Measurements from ENCODE around the gene RFXANK. TPM values are rescaled to one million over a fixed set of nuclear protein-coding genes. Genes with fewer than 3 reads are reported as not detected.
A peak's percentile ranks its signal among the peaks of the same experiment; 100 is the strongest.

Gene RFXANK
- total RNA-seq, 2 experiments from 2014 or later, result 105 to 114 TPM

GRCh38 chr19:19160461-19161035 is 31.5 kb upstream of the RFXANK start:
- peaks cover 97% of the 10 kb centered on the region for H3K4me1 ChIP-seq (ENCODE audit: insufficient read depth, low read length, poor library complexity, severe bottlenecking)
- H3K79me2 ChIP-seq (ENCODE audit: insufficient read depth, low read depth, low read length), result peaks cover 80% of the 10 kb centered on the region
- ChIA-PET CTCF (ENCODE audit: unreplicated experiment) (no interaction called here), POLR2A (interaction anchor here (0.6 to 8.0 kb wide), 4 partner anchors 9 to 368 kb away, joined by 3 to 201 read pairs (median 3); partner anchors contain the start of genes MEF2B and YJEFN3)
- H3K27ac ChIP-seq (ENCODE audit: low read depth, low read length, poor library complexity, severe bottlenecking), result peak overlapping the region; percentile 98
- H4K20me1 ChIP-seq (ENCODE audit: insufficient read depth, low read length), result no peaks in the 10 kb centered on the region
- DNase-seq (ENCODE audit: low spot score), result peak; percentile 94
- no peak for TF ChIP-seq EZH2phosphoT487 (IDR thresholded peaks at IDR 0.05; ENCODE audit: borderline replicate concordance, low read depth, low read length)
- no peak overlapping the region for H2AFZ ChIP-seq (ENCODE audit: low read length)
- H3K9me3 ChIP-seq (ENCODE audit: low read length), result no peaks in the 10 kb centered on the region
- BruUV-seq (replicated peaks), result no TSS peak
- peaks cover 70% of the 10 kb centered on the region for H3K36me3 ChIP-seq (ENCODE audit: insufficient read depth, low read length)
- no peaks in the 10 kb centered on the region for H3K9me2 ChIP-seq (ENCODE audit: insufficient read depth, low read length)
- H3K4me2 ChIP-seq (ENCODE audit: low read length), result peak overlapping the region; percentile 100
- intact Hi-C loops (cut with micrococcal nuclease; ENCODE audit: unreplicated experiment), result loop anchor here (1.0 to 10.0 kb wide), 3 partner anchors 10 to 636 kb away; partner anchors contain the start of genes ATP13A1, ELL, MEF2B and ZNF101
- H3K4me3 ChIP-seq (ENCODE audit: low read depth, low read length, poor library complexity, severe bottlenecking), result peak overlapping the region; percentile 93

GRCh38 chr19:19162495-19162894 is 29.6 kb upstream of the RFXANK start:
- Histone ChIP-seq H3K36me3 (ENCODE audit: insufficient read depth, low read length) (peaks cover 71% of the 10 kb centered on the region), H3K4me2 (ENCODE audit: low read length) (peak overlapping the region; percentile 100), H3K9me3 (ENCODE audit: low read length) (no peaks in the 10 kb centered on the region), H3K27ac (ENCODE audit: low read depth, low read length, poor library complexity, severe bottlenecking) (peak overlapping the region; percentile 98), H3K4me1 (ENCODE audit: insufficient read depth, low read length, poor library complexity, severe bottlenecking) (peaks cover 96% of the 10 kb centered on the region), H2AFZ (ENCODE audit: low read length) (no peak overlapping the region), H3K4me3 (ENCODE audit: low read depth, low read length, poor library complexity, severe bottlenecking) (peak overlapping the region; percentile 93), H3K9me2 (ENCODE audit: insufficient read depth, low read length) (no peaks in the 10 kb centered on the region), H3K79me2 (ENCODE audit: insufficient read depth, low read depth, low read length) (peaks cover 83% of the 10 kb centered on the region), H4K20me1 (ENCODE audit: insufficient read depth, low read length) (0 out of 2 replicates have a peak, but pooled peaks cover 4% of the 10 kb centered on the region)
- intact Hi-C loops (cut with micrococcal nuclease; ENCODE audit: unreplicated experiment), result loop anchor here (10.0 kb wide), 2 partner anchors 502 to 638 kb away; partner anchors contain the start of genes ATP13A1, ELL and ZNF101
- TF ChIP-seq CTCF (conservative IDR thresholded peaks at IDR 0.05; ENCODE audit: low read length) (no peak), EZH2phosphoT487 (IDR thresholded peaks at IDR 0.05; ENCODE audit: borderline replicate concordance, low read depth, low read length) (no peak)
- CTCF ChIA-PET (ENCODE audit: unreplicated experiment), result no interaction called here
- POLR2A ChIA-PET, result interaction anchor here (1.7 kb wide), 1 partner anchor 14 kb away, joined by 4 read pairs; no protein-coding TSS in a partner anchor
- DNase-seq (ENCODE audit: low spot score), result no peak
- BruUV-seq (replicated peaks), result no TSS peak

- peak overlapping the region; percentile 98 for H3K27ac ChIP-seq (ENCODE audit: low read depth, low read length, poor library complexity, severe bottlenecking)
- DNase-seq (ENCODE audit: low spot score), result no peak
- peaks cover 72% of the 10 kb centered on the region for H3K4me1 ChIP-seq (ENCODE audit: insufficient read depth, low read length, poor library complexity, severe bottlenecking)
- H4K20me1 ChIP-seq (ENCODE audit: insufficient read depth, low read length), result peaks cover 12% of the 10 kb centered on the region; the same call in 1 of the 2 replicates
- H3K79me2 ChIP-seq (ENCODE audit: insufficient read depth, low read depth, low read length), result peaks cover 92% of the 10 kb centered on the region
- peak overlapping the region; percentile 93 for H3K4me3 ChIP-seq (ENCODE audit: low read depth, low read length, poor library complexity, severe bottlenecking)
- CTCF ChIA-PET (ENCODE audit: unreplicated experiment), result no interaction called here
- H3K9me3 ChIP-seq (ENCODE audit: low read length), result no peaks in the 10 kb centered on the region
- intact Hi-C loops (cut with micrococcal nuclease; ENCODE audit: unreplicated experiment), result loop anchor here (10.0 kb wide), 2 partner anchors 499 to 641 kb away; partner anchors contain the start of genes ATP13A1, ELL and ZNF101
- TF ChIP-seq EZH2phosphoT487 (IDR thresholded peaks at IDR 0.05; ENCODE audit: borderline replicate concordance, low read depth, low read length) (no peak), CTCF (conservative IDR thresholded peaks at IDR 0.05; ENCODE audit: low read length) (no peak)
- peak overlapping the region; percentile 100 for H3K4me2 ChIP-seq (ENCODE audit: low read length)
- H3K9me2 ChIP-seq (ENCODE audit: insufficient read depth, low read length), result no peaks in the 10 kb centered on the region
- POLR2A ChIA-PET, result interaction anchor here (1.3 kb wide), 1 partner anchor 10 kb away, joined by 4 read pairs; no protein-coding TSS in a partner anchor
- peaks cover 79% of the 10 kb centered on the region for H3K36me3 ChIP-seq (ENCODE audit: insufficient read depth, low read length)
- BruUV-seq (replicated peaks), result no TSS peak
- no peak overlapping the region for H2AFZ ChIP-seq (ENCODE audit: low read length)
These were observed 26.7 kb upstream of the RFXANK start for GRCh38 chr19:19165396-19165795.
